Liver (tissue), 3 donors: ENCODE data around the gene STT3B.

ENCODE experiments used
- CTCF ChIP-seq: fragments of 150-350 bp; IDR thresholded peaks from 2 replicates; pipeline ENCODE4 v1.5.1; 2017; ENCODE audit warnings: improper control_type of control experiment, low read depth, low read length; ENCODE audit not compliant: missing input control
- GABPA ChIP-seq, 2 donors: IDR thresholded peaks in 1 of 2; conservative IDR thresholded peaks in 1 of 2; 2 replicates each; pipeline ENCODE4 v1.6.1; 2016; ENCODE audit warnings: antibody characterized with exemption in 2 of 2, mild to moderate bottlenecking in 1 of 2, moderate library complexity in 1 of 2
- HNF4G ChIP-seq: IDR thresholded peaks from 2 replicates; pipeline ENCODE4 v1.6.1; 2016; ENCODE audit warnings: antibody characterized with exemption
- REST ChIP-seq: IDR thresholded peaks from 2 replicates; pipeline ENCODE4 v1.6.1; 2016; ENCODE audit warnings: antibody characterized with exemption, mild to moderate bottlenecking
- RXRA ChIP-seq, 2 donors: IDR thresholded peaks; 2 replicates each; pipeline ENCODE4 v1.6.1; 2017 to 2018; ENCODE audit warnings: antibody characterized with exemption in 2 of 2, mild to moderate bottlenecking in 1 of 2
- SP1 ChIP-seq: IDR thresholded peaks from 2 replicates; pipeline ENCODE4 v1.6.1; 2018; ENCODE audit warnings: antibody characterized with exemption, mild to moderate bottlenecking
- TAF1 ChIP-seq: conservative IDR thresholded peaks from 2 replicates; pipeline ENCODE4 v1.6.1; 2016; ENCODE audit warnings: antibody characterized with exemption, mild to moderate bottlenecking
- TF ChIP-seq, protein P1 (sequence below): IDR thresholded peaks from 2 replicates; pipeline ENCODE4 v1.6.1; 2016; ENCODE audit warnings: antibody characterized with exemption
- donor health status: healthy.
- donor health status: healthy.

GRCh38 chr3:31544634-31545033 lies 11.9 kb downstream of the STT3B start:
- TF ChIP-seq, protein P1, sequence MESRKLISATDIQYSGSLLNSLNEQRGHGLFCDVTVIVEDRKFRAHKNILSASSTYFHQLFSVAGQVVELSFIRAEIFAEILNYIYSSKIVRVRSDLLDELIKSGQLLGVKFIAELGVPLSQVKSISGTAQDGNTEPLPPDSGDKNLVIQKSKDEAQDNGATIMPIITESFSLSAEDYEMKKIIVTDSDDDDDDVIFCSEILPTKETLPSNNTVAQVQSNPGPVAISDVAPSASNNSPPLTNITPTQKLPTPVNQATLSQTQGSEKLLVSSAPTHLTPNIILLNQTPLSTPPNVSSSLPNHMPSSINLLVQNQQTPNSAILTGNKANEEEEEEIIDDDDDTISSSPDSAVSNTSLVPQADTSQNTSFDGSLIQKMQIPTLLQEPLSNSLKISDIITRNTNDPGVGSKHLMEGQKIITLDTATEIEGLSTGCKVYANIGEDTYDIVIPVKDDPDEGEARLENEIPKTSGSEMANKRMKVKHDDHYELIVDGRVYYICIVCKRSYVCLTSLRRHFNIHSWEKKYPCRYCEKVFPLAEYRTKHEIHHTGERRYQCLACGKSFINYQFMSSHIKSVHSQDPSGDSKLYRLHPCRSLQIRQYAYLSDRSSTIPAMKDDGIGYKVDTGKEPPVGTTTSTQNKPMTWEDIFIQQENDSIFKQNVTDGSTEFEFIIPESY: no peak
- no peak for TF ChIP-seq CTCF
- TF ChIP-seq RXRA (IDR thresholded peaks at IDR 0.05): peak; percentile 51 to 66
- TF ChIP-seq GABPA (IDR thresholded peaks at IDR 0.05 in 1 of 2, conservative IDR thresholded peaks at IDR 0.05 in 1 of 2): no peak
- TF ChIP-seq TAF1: no peak
- TF ChIP-seq HNF4G: no peak
- TF ChIP-seq SP1: peak; percentile 39
- no peak for TF ChIP-seq REST
